Epithelial cell of proximal tubule (primary cell): ENCODE measurements around the gene PIK3CA. TPM values are rescaled to one million over a fixed set of nuclear protein-coding genes. Genes with fewer than 3 reads are reported as not detected.
"Not testable (repeated sequence)": the region's sequence is repeated elsewhere in the genome, so short reads cannot be mapped to it uniquely, and the experiment has no call there.

ENCODE experiments used
- DNase-seq: peaks from one replicate; pipeline ENCODE4 v3.0.0-alpha.2; 2011; ENCODE audit warnings: low read depth
- H3K4me3 ChIP-seq: 2 replicates; pipeline ENCODE4 v1.5.1; 2011; ENCODE audit warnings: low read depth, mild to moderate bottlenecking, low read length
- CTCF ChIP-seq: conservative IDR thresholded peaks from 2 replicates; pipeline ENCODE4 v1.5.1; 2012; ENCODE audit warnings: low read depth, mild to moderate bottlenecking, low read length
- total RNA-seq: library from RNA; depleted of rRNA; stranded (reverse); fragments of >200 nt; gene quantifications from 2 replicates; pipeline ENCODE4 v1.2.3, GENCODE V29; 2015

PIK3CA gene
- total RNA-seq, 1 donor from 2014 or later = 11.7 TPM

GRCh38 chr3:179247289-179248015 lies 99.3 kb downstream of the PIK3CA start:
- H3K4me3 ChIP-seq = no peak overlapping the region
- no peak for TF ChIP-seq CTCF
- no peak for DNase-seq

GRCh38 chr3:179250803-179251476 lies 102.8 kb downstream of the PIK3CA start, which contains the start of gene KCNMB3:
KCNMB3 (minus strand) TSS chr3:179251114; CDS start chr3:179250990, 124 bp downstream.
- no peak for TF ChIP-seq CTCF
- DNase-seq = no peak
- H3K4me3 ChIP-seq = no peak within 1 kb of the TSS

GRCh38 chr3:179256813-179257212 lies 108.7 kb downstream of the PIK3CA start:
- H3K4me3 ChIP-seq = no peak overlapping the region
- no peak for DNase-seq
- TF ChIP-seq CTCF = no peak

- DNase-seq, H3K4me3 ChIP-seq: not testable (repeated sequence)
These were observed 109.6 kb downstream of the PIK3CA start for GRCh38 chr3:179257742-179258141.

- H3K4me3 ChIP-seq = no peak overlapping the region
- no peak for TF ChIP-seq CTCF
- no peak for DNase-seq
These were observed 110.7 kb downstream of the PIK3CA start for GRCh38 chr3:179258820-179259219.

GRCh38 chr3:179259959-179260756 lies 112.0 kb downstream of the PIK3CA start:
- DNase-seq, H3K4me3 ChIP-seq: not testable (repeated sequence)

GRCh38 chr3:179260949-179261765 lies 113.0 kb downstream of the PIK3CA start:
- no peak for DNase-seq
- TF ChIP-seq CTCF = no peak
- peak overlapping the region; percentile 63 for H3K4me3 ChIP-seq
